Neural cell (in vitro differentiated cells): ENCODE data around the gene MAML3. TPM values are rescaled to one million over a fixed set of nuclear protein-coding genes. Genes with fewer than 3 reads are reported as not detected.

Source experiments
- H2AFZ ChIP-seq: fragments of 200-600, 300-800 bp; sonication (generic), shearing (Covaris generic); 2 replicates; pipeline ENCODE4 v1.6.0; 2014; ENCODE audit warnings: low read depth, mild to moderate bottlenecking, antibody characterized with exemption, low read length, moderate library complexity
- H3F3A ChIP-seq: fragments of 200-600 bp; shearing (Covaris generic); 2 replicates; pipeline ENCODE4 v1.6.1; 2016; ENCODE audit warnings: mild to moderate bottlenecking, moderate library complexity, mixed read lengths, antibody characterized with exemption, low read length; ENCODE audit not compliant: insufficient read depth, poor library complexity, severe bottlenecking
- H3K27ac ChIP-seq: fragments of 200-600, 300-800 bp; sonication (generic), shearing (Covaris generic); 2 replicates; pipeline ENCODE4 v1.5.1; 2014; ENCODE audit warnings: mild to moderate bottlenecking, low read length, moderate library complexity
- H3K27me3 ChIP-seq: fragments of 300-800, 200-600 bp; sonication (generic), shearing (Covaris generic); 2 replicates; pipeline ENCODE4 v1.6.0; 2014; ENCODE audit warnings: mild to moderate bottlenecking, low read depth, low read length, moderate library complexity; ENCODE audit not compliant: insufficient read depth
- H3K36me3 ChIP-seq: fragments of 300-800, 200-600 bp; sonication (generic), shearing (Covaris generic); 2 replicates; pipeline ENCODE4 v1.5.1; 2014; ENCODE audit warnings: mild to moderate bottlenecking, antibody characterized with exemption, low read length, moderate library complexity; ENCODE audit not compliant: insufficient read depth
- H3K4me2 ChIP-seq: fragments of 300-800, 200-600 bp; sonication (generic), shearing (Covaris generic); 2 replicates; pipeline ENCODE4 v1.6.0; 2014; ENCODE audit warnings: mild to moderate bottlenecking, low read length
- H3K4me3 ChIP-seq: fragments of 300-800, 200-600 bp; sonication (generic), shearing (Covaris generic); 2 replicates; pipeline ENCODE4 v1.5.1; 2014; ENCODE audit warnings: mild to moderate bottlenecking, low read length, moderate library complexity
- H3K79me2 ChIP-seq: fragments of 200-600 bp; shearing (Covaris generic); replicated peaks from 2 replicates; pipeline ENCODE4 v1.6.0; 2014; ENCODE audit warnings: mild to moderate bottlenecking, low read length, moderate library complexity; ENCODE audit not compliant: insufficient read depth
- H3K9ac ChIP-seq: fragments of 300-800, 200-600 bp; sonication (generic), shearing (Covaris generic); 2 replicates; pipeline ENCODE4 v1.6.1; 2016; ENCODE audit warnings: mild to moderate bottlenecking, low read length, mixed read lengths
- H3K9me2 ChIP-seq: fragments of 200-600 bp; shearing (Covaris generic); 2 replicates; pipeline ENCODE4 v1.6.1; 2016; ENCODE audit warnings: mild to moderate bottlenecking, low read length, mixed read lengths; ENCODE audit not compliant: insufficient read depth
- H3K9me3 ChIP-seq: fragments of 200-600, 300-800 bp; sonication (generic), shearing (Covaris generic); 2 replicates; pipeline ENCODE4 v1.6.1; 2016; ENCODE audit warnings: mild to moderate bottlenecking, mixed run types, low read length, moderate library complexity, mixed read lengths
- H4K20me1 ChIP-seq: fragments of 200-600 bp; shearing (Covaris generic); 2 replicates; pipeline ENCODE4 v1.6.1; 2016; ENCODE audit warnings: mild to moderate bottlenecking, mixed run types; ENCODE audit not compliant: insufficient read depth
- CTCF ChIP-seq: fragments of 450-650 bp; IDR thresholded peaks from 2 replicates; pipeline ENCODE4 v1.5.1; 2014; ENCODE audit warnings: antibody characterized with exemption, mild to moderate bottlenecking, moderate library complexity; ENCODE audit not compliant: poor library complexity, severe bottlenecking
- EP300 ChIP-seq: fragments of 450-650 bp; conservative IDR thresholded peaks from 2 replicates; pipeline ENCODE4 v1.6.1; 2014; ENCODE audit warnings: antibody characterized with exemption, mild to moderate bottlenecking, moderate library complexity; ENCODE audit not compliant: poor library complexity, severe bottlenecking
- EZH2 ChIP-seq: fragments of 200-600, 300-800 bp; shearing (Covaris generic), sonication (generic); IDR thresholded peaks from 2 replicates; pipeline ENCODE4 v1.6.1; 2014; ENCODE audit warnings: antibody characterized with exemption, low read length, borderline replicate concordance, mild to moderate bottlenecking; ENCODE audit not compliant: insufficient read depth, poor library complexity, severe bottlenecking
- MXI1 ChIP-seq: fragments of 450-650 bp; conservative IDR thresholded peaks from 2 replicates; pipeline ENCODE4 v1.6.1; 2014; ENCODE audit warnings: antibody characterized with exemption, mild to moderate bottlenecking; ENCODE audit not compliant: poor library complexity, severe bottlenecking
- POLR2AphosphoS5 ChIP-seq: IDR thresholded peaks from 2 replicates; pipeline ENCODE4 v1.6.1; 2012
- RAD21 ChIP-seq: fragments of 450-650 bp; conservative IDR thresholded peaks from 2 replicates; pipeline ENCODE4 v1.6.1; 2014; ENCODE audit warnings: antibody characterized with exemption, mild to moderate bottlenecking, moderate library complexity
- REST ChIP-seq: IDR thresholded peaks from 2 replicates; pipeline ENCODE4 v1.6.1; 2012; ENCODE audit warnings: borderline replicate concordance
- SMC3 ChIP-seq: fragments of 450-650 bp; conservative IDR thresholded peaks from 2 replicates; pipeline ENCODE4 v1.6.1; 2014; ENCODE audit warnings: antibody characterized with exemption, mild to moderate bottlenecking, moderate library complexity; ENCODE audit not compliant: poor library complexity
- TAF1 ChIP-seq: IDR thresholded peaks from 2 replicates; pipeline ENCODE4 v1.6.1; 2012; ENCODE audit warnings: low read depth
- polyA plus RNA-seq: library from polyadenylated mRNA; depleted of rRNA; stranded (reverse); fragments of >200 nt; gene quantifications from 2 replicates; pipeline ENCODE4 v1.2.3, GENCODE V29; 2014

MAML3 gene
- polyA plus RNA-seq, 1 donor from 2014 or later: 10.2 TPM

GRCh38 chr4:139962130-139962684 is 191.8 kb downstream of the MAML3 start:
- H3K4me3 ChIP-seq: no peak overlapping the region
- no peaks in the 10 kb centered on the region for H3K36me3 ChIP-seq
- H3F3A ChIP-seq: no peaks in the 10 kb centered on the region
- peaks cover 8% of the 10 kb centered on the region for H3K79me2 ChIP-seq
- no peak overlapping the region for H3K9ac ChIP-seq
- H3K27ac ChIP-seq: no peak overlapping the region
- no peak overlapping the region for H2AFZ ChIP-seq
- H3K9me2 ChIP-seq: no peaks in the 10 kb centered on the region
- no peaks in the 10 kb centered on the region for H4K20me1 ChIP-seq
- TF ChIP-seq RAD21 (no peak), TAF1 (no peak), CTCF (no peak), POLR2AphosphoS5 (no peak), EZH2 (no peak), EP300 (no peak), MXI1 (no peak), SMC3 (no peak), REST (no peak)
- H3K4me2 ChIP-seq: no peak overlapping the region
- H3K27me3 ChIP-seq: no peaks in the 10 kb centered on the region
- H3K9me3 ChIP-seq: no peaks in the 10 kb centered on the region

GRCh38 chr4:139961344-139961946 is 192.5 kb downstream of the MAML3 start:
- Histone ChIP-seq H3K9me3 (no peaks in the 10 kb centered on the region), H3F3A (no peaks in the 10 kb centered on the region), H3K27ac (no peak overlapping the region), H3K4me2 (no peak overlapping the region), H3K9me2 (no peaks in the 10 kb centered on the region), H2AFZ (no peak overlapping the region), H3K4me3 (no peak overlapping the region), H3K27me3 (no peaks in the 10 kb centered on the region), H3K79me2 (peaks cover 8% of the 10 kb centered on the region), H3K9ac (no peak overlapping the region), H4K20me1 (no peaks in the 10 kb centered on the region), H3K36me3 (no peaks in the 10 kb centered on the region)
- no peak for TF ChIP-seq MXI1
- no peak for TF ChIP-seq POLR2AphosphoS5
- no peak for TF ChIP-seq TAF1
- TF ChIP-seq RAD21: no peak
- no peak for TF ChIP-seq SMC3
- TF ChIP-seq REST: no peak
- TF ChIP-seq CTCF: no peak
- TF ChIP-seq EP300: no peak
- no peak for TF ChIP-seq EZH2
